Stimulated activated CD8-positive, alpha-beta memory T cell treated with anti-CD3 and anti-CD28 coated beads, Interleukin-12 subunit alpha, Interleukin-12 subunit beta, amount 100 ng/mL, for 4 hours (primary cell): ENCODE results near the gene ELFN1.

Experiments
- DNase-seq: peaks from one replicate; pipeline ENCODE4 v3.0.0-alpha.2; 2020; ENCODE audit warnings: low read depth

Gene ELFN1

DNA sequence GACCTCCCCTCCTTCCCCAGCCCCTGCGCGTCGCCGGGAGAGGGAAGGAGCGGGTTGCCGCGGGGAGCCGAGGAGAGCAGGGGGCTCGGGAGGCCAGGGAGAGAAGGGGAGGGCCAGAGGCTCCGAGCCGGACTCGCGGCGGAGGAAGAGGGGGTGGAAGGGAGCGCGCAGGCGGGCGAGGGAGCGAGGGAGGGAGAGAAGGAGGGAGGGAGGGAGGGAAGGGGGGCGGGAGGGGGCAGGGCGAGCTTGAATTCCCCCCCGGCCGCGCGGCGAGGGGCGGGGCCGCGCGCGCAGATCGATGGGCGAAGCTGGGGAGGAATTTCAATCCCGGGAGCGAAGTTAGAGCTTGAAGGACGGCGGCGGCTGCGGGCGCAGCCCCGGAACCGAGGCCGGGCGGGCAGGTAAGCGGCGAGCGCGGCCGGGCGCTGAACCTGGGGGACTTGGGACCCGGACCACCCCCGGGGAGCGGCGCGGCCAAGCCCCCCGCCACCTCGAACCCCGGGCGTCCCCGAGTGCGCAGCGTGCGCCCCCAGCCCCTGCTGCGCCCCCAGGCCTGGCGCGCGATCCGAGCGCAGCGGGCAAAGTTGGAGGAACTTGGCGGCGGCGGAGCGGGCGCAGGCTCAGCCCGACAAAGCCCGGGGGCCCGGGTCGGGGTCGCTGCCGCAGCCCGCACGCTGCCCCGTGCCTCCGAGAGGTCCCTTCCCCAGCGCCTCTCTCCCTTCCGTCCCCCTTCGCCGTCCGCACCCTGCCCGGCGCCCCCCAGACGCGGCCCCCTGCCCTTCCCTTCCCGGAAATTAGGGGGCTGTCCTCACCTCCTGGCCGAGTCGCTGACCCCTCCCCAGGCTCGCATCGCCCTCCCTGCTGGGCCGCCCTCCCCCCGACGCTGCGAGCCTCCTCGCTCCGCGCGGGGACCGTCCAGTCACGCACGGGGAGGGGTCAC, at the start of gene ELFN1:
Gene ELFN1 (plus strand): TSS at position 324 of the 940 bp plus-strand sequence. CDS start 74,320 bp downstream, outside the sequence.
- DNase-seq, result no peak

DNA sequence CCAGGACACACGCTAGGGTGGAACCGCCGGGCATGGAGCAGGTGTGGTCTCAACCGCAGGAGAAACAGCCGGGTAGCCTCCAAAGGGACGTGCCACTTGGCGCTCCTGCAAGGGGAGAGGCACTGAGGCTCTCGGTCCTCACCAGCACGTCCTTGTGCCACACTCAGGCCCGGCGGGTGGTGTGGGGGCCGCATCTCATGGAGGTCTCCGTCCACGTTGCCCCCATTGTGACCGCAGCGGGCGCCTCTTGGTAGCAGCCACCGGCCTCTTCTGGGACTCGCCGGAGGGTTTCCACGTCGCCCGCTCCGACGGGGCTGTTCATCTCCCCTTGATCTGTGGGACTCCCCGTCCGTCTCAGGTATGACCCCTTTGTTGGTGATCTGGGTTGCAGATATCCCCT, 49.2 kb upstream of the ELFN1 start:
- DNase-seq, result no peak

DNA sequence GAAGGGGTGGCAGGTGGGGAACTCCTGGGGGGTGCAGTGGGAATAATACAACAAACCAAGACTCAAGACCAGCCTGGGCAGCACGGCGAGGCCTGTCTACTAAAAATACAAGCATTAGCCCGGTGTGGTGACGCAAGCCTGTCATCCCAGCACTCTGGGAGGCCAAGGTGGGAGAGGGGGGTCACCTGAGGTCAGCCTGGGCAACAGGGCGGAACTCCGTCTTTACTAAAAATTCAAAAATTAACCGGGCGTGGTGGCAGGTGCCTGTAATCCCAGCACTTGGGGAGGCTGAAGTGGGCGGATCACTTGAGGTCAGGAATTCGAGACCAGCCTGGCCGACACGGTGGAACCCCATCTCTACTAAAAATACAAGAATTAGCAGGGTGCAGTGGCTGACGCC, 48.4 kb upstream of the ELFN1 start:
- no peak for DNase-seq

DNA sequence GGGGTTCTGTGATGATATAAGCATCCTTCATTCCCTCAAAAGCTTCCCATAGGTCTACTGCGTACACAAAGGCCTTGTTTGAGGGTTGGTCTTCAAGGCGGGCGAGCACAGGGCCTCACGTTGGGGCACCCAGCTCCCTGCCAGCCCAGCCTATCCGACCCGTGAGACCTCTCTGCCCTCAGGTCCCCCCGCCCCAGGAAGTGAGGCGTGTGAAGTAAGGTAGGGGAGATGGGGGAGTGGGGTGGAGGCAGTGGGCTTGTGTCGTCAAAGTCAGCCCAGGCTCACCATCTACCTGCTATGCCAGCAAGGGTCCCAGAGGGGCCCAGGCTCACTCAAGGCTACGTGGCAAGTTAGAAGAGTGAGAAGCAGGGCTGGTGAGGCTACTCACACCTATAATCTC, 47.6 kb upstream of the ELFN1 start:
- DNase-seq, result no peak

DNA sequence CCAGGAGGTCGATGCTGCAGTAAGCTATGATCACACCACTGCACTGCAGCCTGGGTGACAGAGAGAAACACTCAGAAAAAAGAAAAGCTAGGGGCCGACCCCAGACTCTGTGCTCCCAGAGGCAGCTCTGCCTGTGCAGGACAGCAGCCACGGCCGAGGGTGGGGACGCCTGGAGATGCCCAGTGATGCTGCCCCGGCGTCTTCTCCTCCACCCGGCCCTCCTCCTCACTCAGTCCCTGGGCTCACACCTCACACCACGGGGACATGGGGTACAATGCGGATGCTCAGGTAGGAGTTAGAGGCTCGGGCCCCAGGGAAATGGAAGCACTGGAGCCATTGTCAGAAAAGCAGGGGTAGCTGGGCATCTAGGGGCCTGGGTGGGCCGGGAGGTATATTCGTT, 46.3 kb upstream of the ELFN1 start:
- DNase-seq, result no peak

DNA sequence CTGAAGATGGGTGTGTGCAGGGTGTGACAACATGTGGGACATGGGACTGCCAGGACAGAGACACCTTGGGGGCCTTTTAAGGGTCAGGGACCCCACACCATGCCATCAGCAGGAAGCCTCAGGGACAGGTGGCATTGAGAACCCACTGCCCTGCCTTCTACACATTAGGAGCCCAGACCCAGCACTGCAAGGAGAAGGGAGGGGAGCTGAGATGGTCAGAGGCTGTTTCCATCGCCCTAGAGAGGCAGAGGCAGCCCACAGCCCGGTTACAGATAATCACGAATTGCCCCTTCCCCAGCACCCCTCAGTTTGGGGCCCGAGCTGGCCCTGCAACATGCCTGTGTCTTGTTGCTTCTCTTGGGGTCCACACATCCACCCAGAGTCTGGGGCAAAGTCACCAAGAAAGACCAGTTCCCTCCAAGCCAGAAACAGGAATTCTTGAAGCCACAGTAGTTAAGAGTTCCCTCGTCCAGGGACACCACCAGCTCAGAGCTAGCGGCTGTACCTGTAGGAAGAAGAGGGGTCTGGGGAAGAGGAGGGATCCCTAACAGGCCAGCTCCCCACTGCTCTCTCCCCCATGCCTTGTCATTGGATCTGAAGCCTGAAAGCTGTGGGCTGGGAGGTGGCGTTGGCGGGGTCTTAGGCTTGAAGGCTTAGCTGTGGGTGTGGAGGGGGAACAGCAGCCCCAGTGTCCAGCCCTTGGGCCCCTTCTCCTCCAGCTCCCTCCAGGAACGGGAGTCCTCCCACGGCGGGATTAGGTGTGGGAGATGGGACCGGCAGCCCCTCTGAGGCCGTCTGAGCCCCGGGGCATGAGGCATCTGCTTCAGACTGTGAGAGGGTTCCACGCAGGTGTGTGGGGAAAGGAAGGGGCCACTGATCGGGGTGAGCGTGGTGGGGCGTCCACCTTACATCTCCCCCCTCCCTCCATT, 44.8 kb upstream of the ELFN1 start:
- DNase-seq, result no peak

DNA sequence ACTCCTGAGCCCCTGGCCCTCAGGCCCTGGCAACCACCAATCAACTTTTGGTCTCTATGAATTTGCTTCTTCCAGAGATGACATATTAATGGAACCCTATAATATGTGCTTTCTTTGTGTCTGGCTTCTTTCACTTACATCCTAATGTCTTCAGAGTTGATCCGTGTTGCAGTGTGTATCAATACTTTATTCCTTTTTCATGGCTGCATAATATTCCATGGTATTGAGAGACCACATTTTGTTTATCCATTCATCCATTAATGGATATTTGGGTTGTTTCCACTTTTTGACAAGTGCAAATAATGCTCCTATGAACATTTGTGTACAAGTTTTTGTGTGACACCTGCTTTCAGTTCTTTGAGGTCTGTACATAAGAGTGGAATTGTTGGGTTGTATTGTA, 43.3 kb upstream of the ELFN1 start:
- no peak for DNase-seq

DNA sequence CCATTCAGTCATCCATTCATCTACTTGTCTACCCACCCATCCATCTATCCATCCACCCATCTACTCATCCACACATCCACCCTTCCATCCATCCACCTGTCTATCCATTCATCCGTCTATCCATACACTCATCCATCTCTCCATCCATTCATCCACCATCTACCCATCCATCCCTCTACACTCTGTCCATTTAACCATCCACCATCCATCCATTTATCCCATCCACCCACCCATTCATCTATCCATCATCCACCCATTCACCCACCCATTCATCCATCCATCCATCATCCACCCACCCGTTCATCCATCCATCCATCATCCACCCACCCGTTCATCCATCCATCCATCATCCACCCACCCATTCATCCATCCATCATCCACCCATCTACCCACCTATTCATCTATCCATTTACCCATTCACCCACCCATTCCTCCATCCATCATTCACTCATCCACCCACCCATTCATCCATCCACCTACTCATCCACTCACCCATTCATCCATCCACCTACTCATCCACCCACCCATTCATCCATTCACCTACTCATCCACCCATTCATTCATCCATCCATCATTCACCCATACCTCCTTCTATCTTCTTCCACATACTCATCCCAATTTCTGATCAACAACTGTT, 39.3 kb upstream of the ELFN1 start:
- DNase-seq, result no peak

DNA sequence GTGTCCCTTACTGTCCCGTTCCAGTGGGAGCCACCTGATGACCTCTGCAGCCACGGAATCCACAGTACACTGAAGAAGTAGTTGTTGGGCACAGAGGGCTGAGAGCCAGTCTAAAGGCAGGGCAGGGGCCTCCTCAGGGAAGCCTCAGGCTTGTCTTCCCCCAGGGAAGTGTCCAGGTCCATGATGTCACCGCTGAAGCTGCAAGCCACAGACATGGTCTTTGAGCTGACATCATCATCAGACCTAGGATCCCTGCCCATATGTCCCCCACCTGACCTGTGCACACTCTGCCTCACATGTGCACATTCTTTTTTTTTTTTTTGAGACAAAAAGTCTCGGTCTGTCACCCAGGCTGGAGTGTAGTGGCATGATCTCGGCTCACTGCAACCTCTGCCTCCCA, 38.4 kb upstream of the ELFN1 start:
- no peak for DNase-seq

DNA sequence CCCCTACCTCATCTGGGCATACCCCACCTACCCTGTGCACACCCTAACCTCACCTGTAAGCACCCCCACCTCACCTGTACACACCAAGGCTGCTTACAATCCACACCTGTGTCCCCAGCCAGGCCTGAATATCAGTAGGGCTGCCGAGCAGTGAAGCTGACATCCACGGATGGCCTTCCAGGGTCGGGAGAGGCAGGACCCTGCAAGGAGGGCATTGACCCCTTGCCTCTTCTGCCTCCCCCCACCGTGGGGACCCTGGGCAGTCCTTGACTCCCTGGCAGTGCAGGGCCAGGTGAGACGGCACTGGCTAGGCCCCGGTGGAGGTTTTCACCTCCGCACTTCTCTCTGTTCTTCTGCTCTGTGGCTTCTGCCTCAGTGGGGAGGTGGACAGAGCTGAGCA, 37.6 kb upstream of the ELFN1 start:
- DNase-seq, result no peak

DNA sequence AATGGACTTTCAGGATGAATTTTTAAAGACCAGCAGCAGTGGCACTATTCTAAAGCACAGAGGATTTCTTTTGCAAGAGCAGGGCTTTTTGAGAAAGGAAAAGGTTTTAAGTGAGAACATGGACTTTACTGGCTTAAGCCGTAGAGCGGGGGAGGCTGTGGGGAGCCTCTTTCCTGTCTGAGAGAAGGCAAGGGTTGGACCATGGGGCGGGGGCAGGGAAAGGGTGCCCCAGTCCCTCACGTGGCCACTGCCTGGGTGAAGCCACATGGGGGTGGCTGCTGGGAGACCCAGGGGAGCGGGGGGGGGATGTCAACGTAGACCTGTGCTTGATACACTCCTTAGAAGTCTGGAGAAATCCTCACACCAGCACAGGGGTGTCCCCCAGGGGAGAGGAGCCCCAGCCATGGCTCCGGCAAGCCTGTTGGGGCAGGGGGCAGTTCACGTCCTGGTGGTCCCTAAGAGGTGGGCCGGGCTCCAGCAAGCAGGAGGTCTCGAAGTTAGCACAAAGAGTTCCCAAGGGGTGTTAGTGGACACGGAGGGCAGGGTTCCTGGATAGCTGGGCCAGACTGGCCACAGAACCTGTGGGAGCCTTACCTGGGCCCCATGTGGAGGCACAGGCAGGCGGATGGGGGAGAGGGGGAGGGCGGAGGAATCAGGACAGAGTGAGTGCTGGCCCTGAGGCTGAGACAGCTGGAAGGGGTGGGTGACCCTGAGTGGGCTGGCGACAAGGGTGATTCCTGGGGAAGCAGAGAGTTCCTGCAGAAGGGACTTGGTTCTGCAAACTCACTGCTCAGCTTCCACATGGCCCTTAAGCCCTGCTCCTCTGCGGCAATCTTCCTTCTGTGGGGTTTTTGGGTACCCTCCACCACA, 36.9 kb upstream of the ELFN1 start:
- DNase-seq, result no peak

DNA sequence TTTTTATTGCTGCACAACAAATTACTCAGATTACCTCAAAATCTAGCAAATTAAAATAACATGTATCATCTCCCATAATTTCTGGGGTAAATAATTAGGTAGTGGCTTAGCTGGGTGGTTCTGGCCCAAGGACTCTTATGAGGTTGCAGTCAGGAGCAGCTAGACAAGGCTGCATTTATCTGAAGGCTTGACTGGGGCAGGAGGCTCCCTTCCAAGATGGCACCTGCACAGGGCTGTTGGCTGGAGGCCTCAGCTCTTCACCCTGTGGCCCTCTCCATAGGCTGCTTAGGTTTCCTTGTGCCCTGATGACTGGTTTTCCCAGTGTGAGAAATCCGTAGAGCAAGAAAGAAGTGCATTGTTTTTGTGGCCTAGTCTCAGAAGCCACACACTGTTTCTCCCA, 34.7 kb upstream of the ELFN1 start:
- DNase-seq, result no peak

DNA sequence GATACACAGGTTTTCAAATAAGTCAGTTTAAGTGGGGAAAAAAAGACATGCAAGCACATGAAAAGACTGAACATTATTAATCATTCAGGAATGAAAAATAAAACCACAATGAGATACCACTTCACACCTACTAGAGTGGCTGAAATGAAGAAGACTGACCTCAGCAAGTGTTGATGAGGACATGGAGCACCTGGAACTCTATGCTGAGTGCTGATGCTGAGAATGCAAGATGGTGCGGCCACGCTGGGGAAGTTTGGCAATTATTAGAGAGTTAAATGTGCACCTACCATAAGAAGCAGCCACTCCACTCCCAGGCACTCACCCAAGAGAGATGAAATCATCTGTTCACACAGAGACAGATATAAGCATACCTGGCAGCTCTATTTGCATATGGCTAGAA, 32.9 kb upstream of the ELFN1 start:
- DNase-seq, result no peak

DNA sequence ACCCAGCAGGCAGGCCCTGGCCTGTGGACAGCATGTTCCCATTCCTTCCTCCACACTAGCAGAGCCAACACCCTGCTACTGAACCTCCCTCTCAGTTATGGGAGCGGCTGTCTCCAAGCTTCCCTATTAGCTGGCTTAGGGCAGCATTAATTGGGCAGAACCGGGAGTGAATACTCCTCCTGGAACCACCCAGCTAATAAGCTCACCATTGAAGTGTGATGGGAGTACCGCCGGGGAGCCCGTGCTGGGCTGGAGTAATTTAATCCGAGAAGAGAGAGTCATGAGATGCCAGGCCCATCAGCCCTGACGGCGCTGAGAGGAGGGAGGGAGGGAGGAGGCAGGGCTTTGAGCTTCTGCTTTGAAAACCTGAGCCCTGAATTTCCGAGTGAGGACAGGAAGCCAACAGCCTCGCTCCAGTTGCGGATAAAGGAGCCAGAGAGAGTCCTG, 31.8 kb upstream of the ELFN1 start:
- DNase-seq, result no peak

DNA sequence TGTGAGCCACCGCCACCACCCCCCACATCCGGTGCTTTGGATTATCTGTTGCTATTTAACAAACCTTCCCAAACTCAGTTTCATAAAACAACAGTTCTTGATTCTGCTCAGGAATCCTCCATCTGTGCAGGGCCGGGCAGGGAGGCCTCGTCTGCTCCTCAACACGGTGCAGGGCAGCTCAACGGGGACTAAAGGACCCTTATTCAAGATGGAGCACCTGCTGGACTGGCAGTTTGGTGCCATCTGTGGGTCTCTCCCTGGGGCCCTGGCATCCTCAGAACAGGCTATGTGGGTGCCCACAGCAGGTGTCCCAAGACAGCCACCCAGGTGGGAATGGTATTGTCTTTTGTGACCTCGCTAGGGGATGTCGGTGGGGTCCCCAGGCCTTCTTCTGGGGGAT, 31.0 kb upstream of the ELFN1 start:
- DNase-seq, result no peak

DNA sequence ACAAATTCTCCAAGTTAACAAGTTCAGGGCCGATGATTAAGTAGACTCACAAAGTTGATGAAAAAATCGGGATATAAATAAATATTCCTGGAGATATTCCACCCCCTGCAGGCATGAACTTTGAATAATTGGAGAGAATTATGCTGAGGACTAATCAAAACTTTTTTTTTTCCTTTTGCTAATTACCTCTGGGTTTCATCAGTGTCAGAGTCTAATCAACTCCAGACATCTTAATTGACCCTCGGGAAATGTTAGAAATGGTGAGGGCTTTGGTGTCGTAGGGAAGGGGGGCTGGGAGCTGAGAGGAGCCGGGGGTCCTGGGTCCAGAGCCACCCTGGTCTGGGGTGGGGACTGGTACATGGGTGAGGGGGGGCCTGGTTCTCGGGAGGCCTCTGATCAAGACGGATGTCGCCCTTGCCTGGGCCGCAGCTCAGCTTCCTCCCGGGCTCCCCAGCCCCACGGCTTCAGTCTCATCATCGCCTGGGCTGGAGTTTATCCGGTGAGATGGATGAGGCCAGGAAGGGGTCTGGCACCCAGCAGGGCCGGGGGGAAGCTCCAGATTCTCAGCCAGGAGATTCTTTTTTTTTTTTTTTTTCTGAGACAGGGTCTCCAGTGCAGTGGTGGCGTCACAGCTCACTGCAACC, 30.4 kb upstream of the ELFN1 start:
- no peak for DNase-seq

DNA sequence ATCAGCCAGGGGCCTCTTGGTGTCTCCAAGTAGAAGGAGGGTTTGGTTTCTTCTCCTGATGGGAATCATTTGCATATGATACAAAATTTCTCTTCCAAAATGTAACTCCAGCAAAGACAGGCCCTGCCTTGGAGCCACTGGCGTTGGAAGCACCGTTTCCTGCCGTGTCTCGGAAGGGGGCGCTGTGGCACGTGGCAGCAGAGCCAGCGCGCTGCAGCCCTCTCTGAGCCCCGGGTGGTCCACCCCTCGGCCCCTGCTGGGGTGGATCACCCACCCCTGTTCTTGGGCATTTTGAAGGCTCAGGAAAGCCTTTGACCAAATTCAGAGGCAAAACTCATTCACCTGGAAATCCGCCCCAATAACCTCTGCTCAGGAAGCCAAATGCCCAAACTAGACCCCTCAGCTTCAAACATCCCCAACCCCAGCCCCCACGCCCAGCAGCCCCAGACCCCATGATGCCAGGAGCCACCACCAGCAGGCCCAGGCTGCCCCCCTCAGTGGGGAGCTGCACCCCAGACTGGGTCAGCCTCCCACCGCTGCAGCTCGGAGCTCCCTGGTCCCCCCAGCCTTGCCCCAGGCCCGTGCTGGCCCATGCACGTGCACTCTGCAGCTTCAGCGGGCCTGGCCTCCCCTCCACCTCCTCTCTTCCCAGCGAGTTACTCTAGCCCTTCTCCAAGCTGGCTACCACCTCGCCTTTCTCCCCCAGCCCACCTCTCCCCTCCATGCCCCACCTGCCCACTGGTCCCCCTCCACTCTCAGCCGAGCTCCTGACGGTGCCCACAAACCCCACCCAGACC, 29.5 kb upstream of the ELFN1 start:
- DNase-seq, result no peak

DNA sequence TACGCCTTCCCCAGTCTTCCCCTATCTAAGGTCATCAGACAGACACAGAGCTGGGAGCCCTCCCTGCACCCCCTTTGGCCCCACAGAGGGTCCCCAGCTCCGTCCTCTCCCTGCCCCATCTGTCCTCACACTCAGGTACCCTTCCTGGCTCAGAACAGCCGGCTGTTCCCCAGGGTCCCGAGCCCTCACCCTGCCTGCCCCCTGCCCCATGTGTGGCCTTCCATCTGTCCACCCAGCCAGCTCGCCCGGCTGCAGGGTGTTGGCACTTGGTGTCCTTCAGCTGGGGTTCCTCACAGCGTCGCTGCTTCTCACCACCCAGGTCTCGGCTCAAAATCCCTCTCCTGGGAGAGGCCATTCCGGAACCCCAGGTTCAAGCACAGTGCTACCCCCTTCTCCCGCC, 28.9 kb upstream of the ELFN1 start:
- DNase-seq, result no peak

DNA sequence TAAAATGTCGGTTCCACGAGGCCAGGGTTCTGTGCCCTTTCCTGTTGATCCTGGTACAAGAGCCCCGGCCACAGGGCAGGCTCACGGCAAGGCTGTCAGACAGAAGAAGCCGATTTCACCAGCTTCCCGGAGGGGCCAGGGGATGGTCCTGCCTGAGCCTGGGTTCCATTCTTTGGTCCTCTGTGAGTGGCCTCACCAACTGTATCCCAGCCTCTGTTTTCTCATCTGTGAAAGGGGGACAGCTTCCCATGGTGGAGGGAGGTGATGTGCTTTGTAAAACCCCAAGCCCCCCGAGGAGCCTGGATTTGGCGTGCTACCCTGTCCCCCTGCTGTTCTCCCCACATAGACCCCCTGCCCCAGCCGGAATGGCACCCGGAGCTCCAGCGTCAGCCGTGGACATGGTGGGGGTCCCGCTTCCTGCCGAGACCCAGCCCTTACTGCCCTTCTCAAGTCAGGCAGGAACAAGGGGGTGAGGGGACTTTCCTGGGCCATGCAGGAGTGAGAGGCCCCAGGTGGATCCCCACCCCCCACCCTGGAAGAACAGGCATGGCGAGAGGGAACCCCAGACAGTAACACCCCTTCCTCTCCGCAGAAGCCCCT, 28.3 kb upstream of the ELFN1 start:
- DNase-seq, result no peak

DNA sequence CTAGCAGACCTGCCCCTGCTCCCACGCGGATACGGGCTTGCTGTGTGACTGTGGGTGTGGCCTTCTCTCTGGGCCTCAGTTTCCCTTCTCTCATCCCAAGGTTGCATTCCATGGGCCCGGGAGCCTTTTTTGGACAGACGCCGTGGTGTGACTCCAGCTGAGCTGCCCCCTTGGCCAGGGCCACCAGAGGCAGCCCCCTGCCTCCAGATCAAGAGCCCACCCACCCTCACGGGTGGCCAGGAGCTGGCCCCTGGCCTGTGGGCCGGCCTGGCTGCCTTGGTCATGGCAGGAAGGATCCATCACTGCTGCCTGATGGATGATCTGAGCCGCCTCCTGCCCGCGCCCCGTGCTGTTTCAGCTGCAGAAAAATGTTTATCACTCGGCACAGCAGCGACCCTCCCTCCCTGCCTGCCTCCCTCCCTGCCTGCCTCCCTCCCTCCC, 27.8 kb upstream of the ELFN1 start:
- DNase-seq, result no peak
